CD4-positive, alpha-beta T cell treated with Interferon alpha-2 for 1 hour (primary cell): ENCODE measurements around the gene HOXA6.

ENCODE experiments used
- DNase-seq, 2 donors: peaks; one replicate each; pipeline ENCODE4 v3.0.0-alpha.2; 2020 to 2022

The HOXA6 gene

DNA sequence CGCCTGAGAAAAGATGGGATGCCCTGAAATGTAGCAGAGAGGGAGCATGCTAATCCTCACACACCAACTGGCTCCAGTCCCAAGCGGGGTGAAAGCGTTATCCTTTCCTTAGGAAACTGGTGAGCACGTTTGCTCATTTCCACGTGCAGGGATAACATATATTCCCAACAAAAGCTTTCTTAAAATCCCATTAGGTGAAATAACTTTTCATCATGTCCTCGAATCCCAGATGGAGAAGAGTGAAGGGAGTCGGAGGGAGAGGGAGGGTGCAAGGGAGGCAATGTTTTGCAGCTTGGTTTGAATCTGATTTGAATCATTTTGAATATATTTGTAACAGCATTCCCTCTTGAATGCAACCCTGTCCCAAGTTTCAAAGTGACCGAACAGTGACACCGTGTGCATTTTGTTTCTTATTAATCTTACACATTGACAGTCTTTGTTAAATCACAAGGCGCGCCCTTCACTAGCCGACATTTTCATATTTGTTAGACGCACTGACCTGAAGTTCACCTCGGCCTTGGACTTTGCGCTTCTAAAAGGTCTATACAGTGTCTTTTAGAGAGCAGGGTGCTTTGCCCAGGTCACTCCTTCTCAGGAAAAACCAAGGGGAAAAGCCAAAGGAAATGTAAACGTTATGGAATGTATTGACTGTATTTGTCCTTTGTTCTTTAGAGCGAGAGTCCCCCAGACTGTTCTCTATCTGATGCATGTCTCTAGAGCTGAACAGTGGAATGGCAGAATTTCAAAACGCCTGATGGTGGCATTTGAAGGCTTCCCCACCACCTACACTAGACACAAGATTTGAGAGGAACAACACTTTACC lies 14.0 kb downstream of the HOXA6 start:
- no peak for DNase-seq

DNA sequence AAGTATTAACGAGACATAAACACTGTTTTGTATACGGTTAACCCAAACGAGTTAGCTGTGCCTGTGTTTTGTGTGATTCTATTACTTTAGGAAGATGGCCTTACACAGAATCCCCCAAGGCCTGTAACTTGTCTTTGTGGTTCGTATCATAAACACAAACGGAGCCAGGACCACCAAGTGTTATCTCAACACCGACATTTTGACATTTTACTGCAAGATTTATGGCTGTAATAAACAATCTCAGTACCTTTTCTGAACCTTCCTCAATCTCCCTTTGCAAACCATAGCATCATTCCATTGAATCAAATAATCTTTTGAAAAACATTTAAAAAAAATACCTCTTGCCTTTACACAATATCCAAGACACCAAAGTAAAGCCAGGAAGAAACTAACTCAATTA lies 14.6 kb downstream of the HOXA6 start:
- no peak for DNase-seq

DNA sequence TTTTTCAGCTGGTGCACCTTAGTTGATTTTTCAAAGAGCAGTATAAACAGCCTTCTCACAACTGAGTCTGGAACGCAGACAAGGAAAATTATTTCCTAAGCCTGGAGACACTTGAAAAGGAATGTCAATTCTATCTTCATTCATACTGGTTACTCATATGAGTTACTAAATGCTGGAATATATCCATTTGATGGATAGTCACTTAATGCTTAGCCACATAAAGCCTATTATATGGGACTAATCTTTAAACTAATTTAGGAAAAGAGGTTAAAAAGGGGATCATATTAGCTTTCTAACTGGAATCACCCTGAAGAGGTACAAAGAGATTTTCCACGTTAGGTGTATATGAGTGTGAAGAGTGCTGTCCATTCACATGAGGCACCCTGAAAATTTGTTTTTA lies 15.4 kb downstream of the HOXA6 start:
- no peak for DNase-seq

DNA sequence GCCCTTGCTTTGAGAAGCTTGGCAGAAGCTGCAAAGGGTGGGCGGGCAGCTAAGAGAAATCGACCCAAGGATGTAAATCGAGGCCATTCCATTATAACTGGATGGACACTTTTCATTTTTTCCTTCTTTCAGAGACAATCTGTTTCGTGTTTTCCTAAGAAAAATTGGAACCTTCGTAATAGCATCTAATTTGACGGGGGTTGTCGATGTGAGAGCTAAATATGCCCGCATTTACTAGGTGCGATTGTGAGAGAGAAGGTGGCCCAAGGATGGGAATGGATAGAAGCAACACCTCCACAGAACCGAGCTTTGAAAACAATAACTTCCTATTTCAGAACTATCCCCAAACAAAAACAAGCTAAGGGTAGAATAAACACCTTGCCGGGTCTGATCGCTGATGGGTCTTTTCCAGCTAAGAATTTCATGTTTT lies 16.2 kb downstream of the HOXA6 start:
- no peak for DNase-seq

DNA sequence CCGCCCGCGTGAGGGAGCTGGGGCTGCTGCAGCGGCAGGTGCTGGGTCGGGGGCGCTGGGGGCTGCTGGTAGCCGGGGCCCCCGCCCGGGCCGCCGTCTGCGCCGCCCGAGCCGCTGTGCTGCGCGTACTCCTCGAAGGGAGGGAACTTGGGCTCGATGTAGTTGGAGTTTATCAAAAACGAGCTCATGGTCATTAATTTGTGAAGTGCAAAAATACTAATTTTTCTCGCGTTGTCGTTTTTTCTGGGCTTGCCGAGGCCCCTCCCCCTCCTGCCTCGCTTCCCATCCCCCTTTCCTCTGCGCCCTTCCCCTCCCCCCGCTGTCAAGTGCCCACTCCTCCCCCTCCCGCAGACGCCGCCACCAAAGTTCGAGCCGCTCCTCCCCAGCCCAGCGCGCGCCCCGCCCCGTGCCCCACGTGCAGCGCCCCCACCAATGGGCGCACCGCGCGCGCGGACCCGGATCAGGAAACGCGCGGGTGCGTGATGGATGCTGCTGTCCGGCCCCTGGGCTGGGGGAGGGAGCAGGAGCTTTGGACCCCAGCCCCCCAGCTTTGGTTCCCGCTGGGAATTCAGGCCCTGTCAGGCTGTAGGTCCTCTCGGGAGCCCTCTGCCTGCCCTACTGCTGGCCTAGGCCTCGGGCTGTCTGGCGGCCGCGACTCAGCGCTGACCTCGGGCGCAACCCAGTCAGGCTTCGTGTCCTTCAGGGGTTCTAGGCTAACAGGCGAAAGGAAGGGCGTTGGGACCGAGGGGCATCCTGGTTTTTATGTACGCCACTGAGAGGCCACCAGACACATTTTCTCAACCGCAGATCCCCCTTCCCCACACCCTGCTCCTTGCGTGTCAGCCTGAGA lies 16.8 kb downstream of the HOXA6 start, which contains the start of gene HOXA4:
HOXA4 (minus strand) TSS at position 218 of the 850 bp plus-strand sequence; CDS start at position 194, 24 bp downstream.
- DNase-seq = peak; percentile 80 to 84

DNA sequence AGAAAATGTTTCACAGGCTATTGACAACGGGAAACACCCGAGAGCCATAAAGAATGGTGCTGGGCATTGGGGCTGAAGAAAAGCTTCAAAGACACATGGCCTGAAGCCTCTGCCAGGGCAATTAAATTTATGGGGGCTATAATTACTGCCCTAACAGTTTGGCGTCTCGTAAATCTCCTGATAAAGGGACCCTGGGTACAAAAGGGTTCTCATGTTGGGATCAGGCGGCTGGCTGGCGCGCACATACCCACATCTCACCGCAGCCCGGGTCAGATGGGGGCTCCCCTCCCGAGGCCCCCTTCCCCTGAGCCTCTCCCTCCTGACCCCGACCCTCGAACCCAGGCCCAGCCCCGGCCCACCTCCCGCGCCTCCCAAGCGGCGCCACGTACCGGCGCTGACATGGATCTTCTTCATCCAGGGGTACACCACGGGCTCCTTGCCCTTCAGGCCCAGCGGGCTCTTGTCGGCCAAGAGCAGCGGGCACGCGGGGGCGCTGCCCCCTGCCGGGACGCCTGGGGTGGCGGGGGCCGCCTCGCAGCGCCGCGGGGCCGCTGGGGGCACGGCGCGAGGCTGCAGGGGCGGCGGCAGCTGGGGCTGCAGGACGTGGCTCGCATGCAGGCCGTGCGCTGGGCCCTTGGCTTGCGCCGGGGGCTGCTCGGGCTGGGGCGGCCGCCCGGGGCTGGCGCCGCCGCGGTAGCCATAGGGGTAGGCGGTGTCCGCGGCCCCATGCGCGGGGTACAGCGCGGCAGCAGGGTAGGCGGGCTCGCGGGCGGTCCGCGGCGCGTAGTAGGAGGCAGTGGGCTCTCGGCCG lies 17.6 kb downstream of the HOXA6 start:
- no peak for DNase-seq

DNA sequence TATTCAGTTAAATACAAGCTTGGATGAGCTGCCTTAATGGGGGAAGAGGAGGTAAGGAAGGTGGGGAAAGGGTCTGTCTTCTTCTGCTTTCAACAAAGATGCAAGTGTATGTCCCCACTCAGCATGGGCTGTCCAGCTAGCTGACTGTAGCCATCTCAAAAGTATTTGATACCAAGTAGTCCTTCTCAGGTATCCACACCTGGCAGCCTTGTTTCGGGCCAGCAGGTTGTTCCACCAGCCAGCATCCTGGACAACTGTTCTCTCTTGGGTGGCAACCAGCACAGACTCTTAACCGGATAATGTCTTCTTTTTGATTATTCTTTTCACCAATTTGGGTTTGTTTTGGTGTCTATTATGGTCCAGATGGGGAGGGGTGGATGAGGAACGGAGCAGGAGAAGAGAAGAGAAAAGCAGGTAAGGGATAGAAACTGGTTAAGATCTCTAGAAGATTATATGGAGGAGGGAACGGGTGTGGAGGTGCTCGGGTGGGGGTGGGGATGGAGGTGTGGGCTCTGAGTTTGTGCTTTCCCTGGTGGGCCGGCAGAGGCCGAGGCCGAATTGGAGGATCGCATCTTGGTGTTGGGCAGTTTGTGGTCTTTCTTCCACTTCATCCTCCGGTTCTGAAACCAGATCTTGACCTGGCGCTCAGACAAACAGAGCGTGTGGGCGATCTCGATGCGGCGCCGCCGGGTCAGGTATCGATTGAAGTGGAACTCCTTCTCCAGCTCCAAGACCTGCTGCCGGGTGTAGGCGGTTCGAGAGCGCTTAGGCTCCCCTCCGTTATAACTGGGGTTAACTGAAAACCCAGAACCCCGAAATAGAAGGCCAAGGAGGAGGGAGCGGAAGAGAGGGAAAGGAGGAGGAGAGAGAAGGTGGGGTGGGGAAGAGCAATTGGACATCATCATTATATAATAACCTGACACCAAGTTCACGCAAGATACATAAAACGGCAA lies 18.5 kb downstream of the HOXA6 start:
- DNase-seq = no peak

DNA sequence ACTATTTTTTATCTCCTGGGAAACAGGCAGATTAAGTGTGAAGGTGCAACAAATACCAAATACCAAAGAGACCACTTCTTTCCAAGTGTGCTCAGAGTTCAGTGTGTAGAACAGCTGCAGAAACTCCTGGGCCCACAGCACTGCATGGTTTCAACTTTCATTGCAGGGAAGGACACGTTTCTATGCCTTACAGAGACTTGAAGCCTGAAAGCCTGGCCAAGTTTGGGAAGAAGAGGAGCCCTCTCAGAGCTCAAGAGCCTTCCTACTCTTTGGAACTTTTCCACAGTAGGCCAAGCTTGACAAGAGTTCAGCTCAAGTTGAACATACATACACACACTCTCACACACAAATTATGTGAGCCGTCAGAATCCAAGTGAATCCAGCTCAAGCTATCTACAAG lies 19.5 kb downstream of the HOXA6 start:
- DNase-seq = no peak

DNA sequence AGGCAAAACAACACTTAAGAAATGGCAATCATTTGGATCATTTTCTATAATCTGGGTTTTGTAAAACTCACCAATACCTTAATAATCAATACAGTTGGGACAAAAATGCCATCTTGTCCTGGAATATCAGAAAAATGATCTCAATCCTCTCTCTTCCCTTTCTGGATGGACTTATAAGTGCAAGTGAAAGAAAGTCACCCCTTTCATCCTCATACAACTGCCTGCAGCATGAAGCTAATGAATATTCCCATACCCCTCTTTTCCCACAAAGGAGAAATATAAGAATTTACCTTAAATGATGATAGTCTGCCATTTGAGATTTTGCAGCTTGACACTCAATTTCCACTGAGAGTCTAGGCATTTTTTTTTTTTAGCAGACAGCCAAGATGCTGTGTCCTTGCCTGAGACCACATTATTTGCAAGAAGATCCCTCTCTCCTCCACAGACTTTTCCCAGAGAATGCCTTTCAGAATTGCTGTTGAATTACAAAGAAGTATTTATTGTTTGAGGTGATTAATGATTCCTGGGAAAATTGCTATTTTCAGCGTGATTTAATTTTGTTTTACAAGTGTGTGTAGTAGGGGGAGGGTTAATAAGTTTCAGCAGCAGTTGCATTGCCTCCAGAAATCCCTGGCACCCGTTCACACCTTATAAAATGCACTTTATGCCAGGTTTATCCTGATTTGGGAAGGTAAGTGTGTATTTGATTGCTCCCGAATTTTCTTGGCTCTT lies 20.8 kb downstream of the HOXA6 start:
- no peak for DNase-seq

DNA sequence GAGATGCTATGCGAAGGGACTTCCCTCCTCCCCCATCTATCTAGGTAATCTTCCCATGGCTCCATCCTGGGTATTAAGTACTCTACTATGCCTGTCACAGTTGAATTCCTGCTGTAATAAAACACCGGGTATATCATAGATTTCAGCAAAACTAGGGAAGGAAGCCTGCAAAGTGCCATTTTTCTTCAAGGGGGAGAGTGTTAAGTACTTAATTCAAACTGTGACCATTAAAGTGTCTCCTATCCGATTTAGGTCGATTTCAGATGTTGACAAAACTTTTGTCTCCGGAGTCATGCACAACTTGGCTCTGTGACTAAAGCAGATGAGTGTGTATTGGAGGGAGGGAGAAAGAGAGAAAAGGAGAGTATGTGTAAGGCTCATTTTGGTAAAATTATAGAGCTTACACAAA lies 21.6 kb downstream of the HOXA6 start:
- DNase-seq = no peak

DNA sequence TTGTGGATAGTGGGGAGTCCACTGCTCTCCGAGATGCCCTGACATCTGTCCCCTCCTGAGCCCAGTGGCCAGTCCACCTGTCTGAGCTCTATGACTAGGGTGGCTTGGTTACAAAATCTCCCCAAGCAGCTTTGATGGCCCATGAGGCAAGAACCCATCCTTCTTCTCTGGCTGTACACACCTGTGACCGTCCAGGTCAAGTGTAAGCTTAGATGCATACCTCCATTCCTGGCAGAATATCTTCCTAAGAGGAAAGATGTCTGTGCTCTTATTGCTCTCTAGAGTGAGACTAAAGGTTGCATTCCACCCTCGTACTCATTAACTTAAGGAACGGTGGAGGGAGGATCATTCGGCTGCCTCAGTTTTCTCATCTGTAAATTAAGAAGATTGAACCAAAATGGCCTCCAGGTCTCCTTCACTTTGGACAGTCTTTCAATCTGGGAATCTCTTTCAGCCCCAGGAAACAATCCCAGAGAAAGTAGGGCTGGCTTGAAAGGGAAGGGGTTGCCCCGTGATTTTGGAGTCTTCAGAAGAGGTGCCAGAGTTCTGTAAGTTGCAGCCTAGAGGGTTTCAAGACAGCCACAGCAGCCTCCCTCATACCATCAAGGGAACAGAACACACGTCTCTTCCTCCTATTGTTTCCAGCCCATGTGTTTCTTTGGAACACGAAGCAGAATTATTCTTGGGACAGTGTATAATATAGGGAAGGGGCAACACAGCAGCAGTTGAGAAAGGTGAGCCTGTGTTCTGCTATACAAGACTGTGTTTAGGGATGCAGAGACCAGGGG lies 22.5 kb downstream of the HOXA6 start:
- DNase-seq = no peak

DNA sequence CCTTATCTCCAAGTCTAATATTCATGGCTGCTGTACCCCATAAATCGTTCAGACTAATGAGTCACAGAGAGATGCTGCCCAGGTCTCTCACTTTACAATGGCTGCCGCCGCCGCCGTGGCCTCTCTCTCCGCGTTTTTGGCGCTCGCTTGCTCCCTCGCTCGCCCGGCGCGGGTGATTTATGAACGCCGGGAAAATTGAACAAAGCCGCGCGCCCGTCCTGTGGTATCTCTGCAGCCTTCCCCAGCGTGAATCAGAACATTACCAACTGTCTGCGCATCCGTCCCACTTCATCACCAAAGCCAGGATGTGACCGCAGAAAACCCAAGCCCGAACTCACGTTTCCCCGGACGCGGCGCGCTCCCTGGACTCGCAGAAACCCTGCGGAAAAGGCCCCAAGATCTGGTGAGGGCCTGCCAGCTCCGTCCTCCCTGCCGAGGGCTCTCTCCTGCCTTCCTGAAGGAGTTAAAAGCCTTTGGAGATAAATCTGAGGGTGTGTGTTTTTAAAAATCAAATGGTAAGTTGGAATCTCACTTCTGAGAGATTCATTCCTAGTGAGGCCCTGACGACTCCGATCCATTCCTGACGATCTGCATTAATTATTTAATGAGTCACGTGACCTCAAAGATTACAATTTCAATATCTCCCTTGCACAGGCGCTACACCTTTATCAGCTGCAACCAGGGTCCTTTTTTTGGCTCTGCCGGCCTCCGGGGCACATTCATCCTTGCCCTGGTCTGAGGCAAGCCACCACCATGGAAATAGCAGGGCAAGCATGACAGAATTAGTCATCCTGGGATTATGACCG lies 23.3 kb downstream of the HOXA6 start:
- no peak for DNase-seq

DNA sequence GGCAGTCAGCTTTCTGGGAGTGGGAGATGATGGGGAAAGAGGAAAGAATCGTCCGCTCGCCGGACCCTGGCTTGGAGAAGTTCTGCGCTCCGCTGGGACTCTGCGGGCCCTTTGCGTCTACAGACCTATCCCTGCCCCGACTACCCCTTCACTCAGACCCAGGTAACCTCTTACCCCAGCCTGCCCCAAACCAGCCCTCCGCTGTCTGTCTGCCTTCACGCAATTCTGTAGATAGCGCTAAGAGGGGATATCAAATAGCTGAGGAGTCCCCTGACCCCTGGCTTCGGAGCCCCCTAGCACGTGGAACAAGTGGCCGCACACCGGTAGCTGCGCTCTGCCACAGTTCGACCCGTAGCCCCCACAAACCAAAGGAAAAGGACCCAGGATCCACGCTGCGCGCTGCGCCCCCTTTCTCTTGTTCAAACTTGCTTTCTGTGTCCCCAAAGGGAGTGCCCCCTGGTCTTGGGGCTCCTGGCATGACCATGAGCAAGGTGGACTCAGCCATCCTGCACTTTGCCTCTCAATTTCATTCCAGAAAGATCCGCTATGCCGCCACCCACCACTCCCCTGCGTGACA lies 24.0 kb downstream of the HOXA6 start:
- DNase-seq = no peak

DNA sequence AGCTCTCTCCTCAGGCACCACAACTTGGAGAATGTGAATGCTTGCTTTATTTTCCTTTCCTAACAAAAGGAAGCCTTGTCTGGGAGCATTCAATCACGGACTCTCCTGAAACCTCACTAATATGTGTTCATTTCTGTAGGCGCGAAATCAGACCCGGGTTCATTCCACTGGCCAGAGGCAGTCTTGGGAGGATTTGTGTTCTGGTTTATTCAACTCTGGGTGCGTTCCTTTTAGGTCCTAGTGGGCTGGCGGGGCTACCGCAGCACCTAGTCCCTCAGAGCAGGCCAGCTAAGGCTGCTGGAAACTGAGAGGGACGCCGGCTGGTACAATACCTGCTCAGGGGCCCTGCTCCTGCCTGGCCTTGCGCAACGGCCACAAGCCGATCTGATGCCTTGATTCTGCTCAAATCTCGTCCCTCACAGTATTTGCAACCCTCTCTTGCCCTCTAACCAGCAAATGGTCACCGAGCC lies 24.5 kb downstream of the HOXA6 start:
- DNase-seq = no peak

DNA sequence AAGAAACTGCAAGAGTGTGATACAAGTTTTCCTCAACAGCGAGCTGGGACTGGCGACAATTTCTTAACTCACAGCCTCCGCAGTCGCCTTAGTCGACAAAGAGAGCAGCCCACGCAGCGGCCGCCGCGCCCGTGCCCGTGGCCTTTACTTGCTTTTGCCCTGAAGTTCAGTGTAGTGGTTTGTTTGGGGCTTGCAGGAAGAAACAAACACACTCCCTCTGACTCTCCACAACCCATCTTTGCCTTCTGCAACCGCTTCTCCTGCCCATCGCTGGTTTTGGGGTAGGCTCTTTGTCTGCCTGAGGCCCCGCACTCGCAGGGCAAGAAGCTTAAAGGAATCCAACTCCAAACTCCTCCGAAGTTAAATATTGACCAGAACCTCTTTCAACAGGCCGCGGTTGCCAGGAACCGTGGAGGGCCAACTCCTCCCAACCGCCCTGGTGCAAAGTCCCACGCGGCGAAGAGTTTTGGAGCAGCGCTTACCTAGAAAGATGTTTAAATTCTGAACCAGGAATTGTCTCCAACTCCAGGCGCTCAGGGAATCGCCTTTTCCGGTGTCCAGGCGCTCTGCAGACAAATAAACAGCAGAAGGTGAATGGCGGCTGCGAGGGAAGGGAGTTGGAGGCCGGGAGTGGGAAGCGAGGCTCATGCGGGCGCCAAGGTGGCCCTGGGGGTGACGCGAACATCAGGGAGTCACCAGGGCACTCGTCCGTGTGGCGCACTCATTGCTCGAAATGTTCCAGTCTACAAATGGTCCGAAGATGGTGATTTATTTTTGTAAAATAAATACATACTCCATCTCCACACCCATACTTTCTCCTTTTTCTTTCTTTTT lies 25.3 kb downstream of the HOXA6 start:
- no peak for DNase-seq

DNA sequence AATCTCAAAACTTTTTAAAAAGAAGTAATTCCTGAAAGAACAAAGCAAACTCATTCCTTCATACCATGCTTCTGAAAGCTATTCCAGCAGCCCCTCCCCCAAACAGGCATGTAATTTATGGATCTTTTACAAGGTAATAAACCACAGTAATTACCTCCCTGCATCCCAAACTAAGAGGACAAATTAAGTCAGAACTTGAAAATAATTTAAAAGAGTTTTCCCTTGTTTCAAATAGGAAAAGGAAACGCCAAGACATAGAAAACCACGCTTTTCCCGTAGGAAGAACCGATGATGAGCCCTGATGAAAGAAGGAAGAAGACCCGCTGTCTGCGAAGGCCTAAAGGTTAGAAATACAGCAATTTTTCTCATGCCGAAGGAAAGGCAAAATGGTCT lies 25.9 kb downstream of the HOXA6 start:
- no peak for DNase-seq

DNA sequence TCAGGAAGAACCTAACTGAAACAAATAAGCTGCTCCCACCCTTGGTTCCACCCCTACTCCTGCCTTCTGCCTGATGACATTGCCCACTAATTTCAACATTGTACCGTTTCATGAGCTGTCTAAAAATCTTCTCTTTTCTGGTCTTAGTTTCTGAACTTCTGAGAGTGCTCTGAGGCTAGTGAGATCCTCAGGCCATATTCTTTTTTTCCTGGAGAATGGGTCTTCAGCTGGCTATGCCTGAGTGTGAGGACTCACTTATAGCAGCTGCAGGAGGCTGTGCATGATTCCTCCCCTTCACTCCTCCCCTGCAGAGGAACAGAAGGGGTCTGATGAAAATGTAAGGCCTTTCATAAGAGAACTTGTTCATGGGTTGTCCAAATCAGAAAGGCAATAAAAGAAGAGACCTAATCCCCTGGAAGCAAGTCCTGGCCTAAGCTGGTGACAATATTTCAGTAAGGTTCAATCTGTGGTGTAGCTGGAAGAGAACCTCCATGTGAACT lies 28.1 kb downstream of the HOXA6 start:
- DNase-seq = no peak

DNA sequence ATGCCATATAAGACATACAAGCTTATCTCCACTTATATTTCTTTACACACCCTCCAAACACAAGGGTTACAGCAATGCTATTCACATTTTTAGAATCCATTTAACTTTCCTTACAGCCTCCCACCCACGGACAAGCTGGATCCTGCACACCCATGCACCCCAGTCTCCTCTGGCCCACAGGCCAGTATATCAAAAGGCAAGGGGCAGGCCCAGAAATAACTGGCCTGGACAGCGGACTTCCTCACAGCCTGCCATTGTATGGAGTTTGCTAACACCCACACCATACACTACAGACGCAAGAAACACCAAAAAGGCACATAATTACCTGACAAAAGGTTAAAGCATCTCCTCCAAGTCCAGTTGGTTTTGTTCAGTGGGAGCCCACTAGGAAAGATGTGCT lies 29.0 kb downstream of the HOXA6 start:
- DNase-seq = no peak
